SK-N-SH treated with all-trans-retinoic acid at 6 μM for 48 hours (cell line): ENCODE results near the gene HS3ST5.

Experiments
- ATAC-seq: fragments of 200-7000 bp; cut with Tn5 transposase; 3 replicates; pipeline ENCODE4 v1.9.1; 2020; ENCODE audit warnings: mild to moderate bottlenecking, moderate library complexity
- ARNTL ChIP-seq: fragments of 450-650 bp; formaldehyde crosslinking; IDR thresholded peaks from 2 replicates; pipeline ENCODE4 v1.5.0; 2020; ENCODE audit warnings: low read depth, mild to moderate bottlenecking, moderate library complexity, borderline replicate concordance
- BACH2 ChIP-seq: fragments of 250-450 bp; sonication (Bioruptor Pico); IDR thresholded peaks from 2 replicates; pipeline ENCODE4 v1.9.0; 2021; ENCODE audit warnings: mild to moderate bottlenecking, borderline replicate concordance
- CSDC2 ChIP-seq: fragments of 250-450 bp; sonication (Bioruptor Pico); IDR thresholded peaks from 2 replicates; pipeline ENCODE4 v1.5.0; 2020; ENCODE audit warnings: mild to moderate bottlenecking, moderate library complexity
- ESRRG ChIP-seq: fragments of 250-450 bp; sonication (Bioruptor Pico); IDR thresholded peaks from 2 replicates; pipeline ENCODE4 v1.6.1; 2021; ENCODE audit warnings: mild to moderate bottlenecking
- GLIS3 ChIP-seq: fragments of 250-450 bp; sonication (Bioruptor Pico); IDR thresholded peaks from 2 replicates; pipeline ENCODE4 v1.5.0; 2020; ENCODE audit warnings: mild to moderate bottlenecking, moderate library complexity
- ISL1 ChIP-seq: fragments of 250-450 bp; sonication (Bioruptor Pico); IDR thresholded peaks from 2 replicates; pipeline ENCODE4 v2.1.2; 2022; ENCODE audit warnings: mild to moderate bottlenecking, moderate library complexity
- OSR1 ChIP-seq: fragments of 250-450 bp; sonication (Bioruptor Pico); IDR thresholded peaks from 2 replicates; pipeline ENCODE4 v1.8.0; 2022; ENCODE audit warnings: moderate library complexity, mild to moderate bottlenecking, inconsistent platforms
- PPARA ChIP-seq: fragments of 250-450 bp; sonication (Bioruptor Pico); IDR thresholded peaks from 2 replicates; pipeline ENCODE4 v1.5.0; 2020; ENCODE audit warnings: mild to moderate bottlenecking, borderline replicate concordance
- RARB ChIP-seq: fragments of 250-450 bp; sonication (Bioruptor Pico); IDR thresholded peaks from 2 replicates; pipeline ENCODE4 v1.8.0; 2021; ENCODE audit warnings: mild to moderate bottlenecking, moderate library complexity
- SNAI2 ChIP-seq: fragments of 250-450 bp; sonication (Bioruptor Pico); IDR thresholded peaks from 2 replicates; pipeline ENCODE4 v1.5.0; 2020; ENCODE audit warnings: mild to moderate bottlenecking, moderate library complexity
- TCF4 ChIP-seq: fragments of 250-450 bp; sonication (Bioruptor Pico); IDR thresholded peaks from 2 replicates; pipeline ENCODE4 v1.8.0; 2021; ENCODE audit warnings: mild to moderate bottlenecking, moderate library complexity, borderline replicate concordance
- TOX ChIP-seq: fragments of 250-450 bp; sonication (Bioruptor Pico); IDR thresholded peaks from 2 replicates; pipeline ENCODE4 v1.8.0; 2021; ENCODE audit warnings: mild to moderate bottlenecking, moderate library complexity, borderline replicate concordance
- ZC3H10 ChIP-seq: fragments of 250-450 bp; sonication (Bioruptor Pico); IDR thresholded peaks from 2 replicates; pipeline ENCODE4 v1.5.1; 2021; ENCODE audit warnings: mild to moderate bottlenecking, moderate library complexity
- ZFP3 ChIP-seq: fragments of 250-450 bp; sonication (Bioruptor Pico); IDR thresholded peaks from 2 replicates; pipeline ENCODE4 v1.5.0; 2020; ENCODE audit warnings: mild to moderate bottlenecking, moderate library complexity
- ZFP30 ChIP-seq: fragments of 450-650 bp; formaldehyde crosslinking; IDR thresholded peaks from 2 replicates; pipeline ENCODE4 v1.5.0; 2022; ENCODE audit warnings: mild to moderate bottlenecking, moderate library complexity
- ZNF565 ChIP-seq: fragments of 450-650 bp; formaldehyde crosslinking; conservative IDR thresholded peaks from 2 replicates; pipeline ENCODE4 v1.5.0; 2020; ENCODE audit warnings: low read depth, mild to moderate bottlenecking, moderate library complexity
- ZNF70 ChIP-seq: fragments of 450-650 bp; formaldehyde crosslinking; IDR thresholded peaks from 2 replicates; pipeline ENCODE4 v1.5.0; 2020; ENCODE audit warnings: mild to moderate bottlenecking, moderate library complexity
- ZNF8 ChIP-seq: fragments of 450-650 bp; formaldehyde crosslinking; IDR thresholded peaks from 2 replicates; pipeline ENCODE4 v1.5.0; 2020; ENCODE audit warnings: mild to moderate bottlenecking, moderate library complexity
- TF ChIP-seq, protein P1 (sequence below): fragments of 250-450 bp; sonication (Bioruptor Pico); IDR thresholded peaks from 2 replicates; pipeline ENCODE4 v1.5.1; 2021; ENCODE audit warnings: mild to moderate bottlenecking, moderate library complexity
- TF ChIP-seq, protein P2 (sequence below): fragments of 250-450 bp; sonication (Bioruptor Pico); IDR thresholded peaks from 2 replicates; pipeline ENCODE4 v1.5.0; 2020; ENCODE audit warnings: mild to moderate bottlenecking, moderate library complexity
- TF ChIP-seq, protein P3 (sequence below): fragments of 250-450 bp; sonication (Bioruptor Pico); IDR thresholded peaks from 2 replicates; pipeline ENCODE4 v1.8.0; 2021; ENCODE audit warnings: low read depth, mild to moderate bottlenecking, moderate library complexity, borderline replicate concordance
- TF ChIP-seq, protein P4 (sequence below): fragments of 250-450 bp; sonication (Bioruptor Pico); IDR thresholded peaks from 2 replicates; pipeline ENCODE4 v1.5.1; 2020; ENCODE audit warnings: low read depth, mild to moderate bottlenecking, moderate library complexity
- TF ChIP-seq, protein P5 (sequence below): fragments of 250-450 bp; sonication (Bioruptor Pico); IDR thresholded peaks from 2 replicates; pipeline ENCODE4 v1.8.0; 2020; ENCODE audit warnings: mild to moderate bottlenecking, moderate library complexity, borderline replicate concordance

Gene HS3ST5

DNA sequence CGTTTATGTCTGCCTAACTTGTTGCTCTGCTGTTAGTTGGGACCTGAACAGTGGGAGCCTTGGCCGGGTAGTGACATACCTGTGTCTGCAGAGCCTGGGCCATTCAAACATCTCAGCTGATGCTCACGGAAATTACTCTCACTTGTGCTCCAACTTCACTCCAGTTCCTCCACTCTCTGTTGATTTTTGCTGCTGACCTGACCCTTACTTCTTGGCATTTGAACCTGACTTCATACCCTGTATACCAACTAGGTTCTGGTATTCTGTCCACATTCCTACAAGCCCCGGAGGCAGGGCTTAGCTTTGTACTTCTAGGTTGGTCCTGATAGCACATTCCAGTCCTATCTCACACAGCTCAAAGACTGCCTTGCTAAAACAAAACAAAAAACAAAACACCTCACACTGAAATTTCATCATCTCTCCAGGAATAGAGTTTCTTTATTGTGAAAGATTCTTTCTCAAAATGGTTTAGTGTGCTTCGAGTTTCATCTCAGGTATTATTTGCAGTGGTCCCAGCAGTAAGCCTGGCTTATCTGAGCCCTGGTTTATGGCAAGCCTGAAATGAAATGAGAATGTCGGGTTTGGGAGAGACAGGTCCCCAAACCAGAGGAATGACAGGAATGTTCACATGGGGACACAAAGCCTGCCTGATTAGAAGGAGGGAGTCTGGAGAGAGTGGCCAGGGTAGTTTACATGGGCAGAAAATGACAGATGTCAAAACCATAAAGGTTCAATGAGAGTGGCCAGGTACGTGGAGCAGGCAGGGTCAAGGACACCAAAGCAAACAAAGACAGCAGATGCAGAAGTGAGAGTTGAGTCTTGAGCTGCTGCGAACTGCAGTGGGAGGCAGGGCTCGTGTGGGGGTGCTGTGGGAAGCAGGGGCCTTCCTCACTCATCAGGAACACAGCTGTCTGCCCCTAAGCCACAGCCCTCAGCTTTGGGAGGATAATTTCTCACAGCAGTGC lies 197.7 kb downstream of the HS3ST5 start:
- no peak for ATAC-seq
- TF ChIP-seq CSDC2 (CRISPR knock-in tag) (no peak), ESRRG (CRISPR knock-in tag) (no peak), ZC3H10 (CRISPR knock-in tag) (no peak)
- TF ChIP-seq, protein P1, sequence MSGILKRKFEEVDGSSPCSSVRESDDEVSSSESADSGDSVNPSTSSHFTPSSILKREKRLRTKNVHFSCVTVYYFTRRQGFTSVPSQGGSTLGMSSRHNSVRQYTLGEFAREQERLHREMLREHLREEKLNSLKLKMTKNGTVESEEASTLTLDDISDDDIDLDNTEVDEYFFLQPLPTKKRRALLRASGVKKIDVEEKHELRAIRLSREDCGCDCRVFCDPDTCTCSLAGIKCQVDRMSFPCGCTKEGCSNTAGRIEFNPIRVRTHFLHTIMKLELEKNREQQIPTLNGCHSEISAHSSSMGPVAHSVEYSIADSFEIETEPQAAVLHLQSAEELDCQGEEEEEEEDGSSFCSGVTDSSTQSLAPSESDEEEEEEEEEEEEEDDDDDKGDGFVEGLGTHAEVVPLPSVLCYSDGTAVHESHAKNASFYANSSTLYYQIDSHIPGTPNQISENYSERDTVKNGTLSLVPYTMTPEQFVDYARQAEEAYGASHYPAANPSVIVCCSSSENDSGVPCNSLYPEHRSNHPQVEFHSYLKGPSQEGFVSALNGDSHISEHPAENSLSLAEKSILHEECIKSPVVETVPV (CRISPR knock-in tag): no peak

DNA sequence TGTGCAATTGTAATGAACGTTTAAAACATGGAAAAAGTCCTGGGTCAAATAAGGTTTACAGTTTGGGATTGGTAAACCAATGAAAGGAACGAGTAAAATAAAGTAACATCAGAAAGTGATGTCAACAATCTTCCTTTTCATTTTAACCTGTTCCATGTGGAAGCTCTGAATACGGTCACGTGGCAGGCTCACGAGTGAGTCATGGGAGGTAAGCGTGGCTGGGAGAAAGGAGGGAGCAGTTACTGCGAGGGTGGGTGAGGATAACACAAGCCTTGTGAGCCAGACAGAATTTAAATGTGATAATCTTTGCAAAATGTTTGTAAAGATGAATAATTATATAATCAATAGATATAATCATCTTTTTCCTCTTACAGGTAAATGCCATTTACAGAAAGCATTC lies 200.6 kb downstream of the HS3ST5 start:
- TF ChIP-seq, protein P1 (CRISPR knock-in tag): no peak
- TF ChIP-seq TCF4 (CRISPR knock-in tag) (no peak), BACH2 (CRISPR knock-in tag) (no peak), TOX (no peak), SNAI2 (no peak), ARNTL (CRISPR knock-in tag) (no peak), ISL1 (CRISPR knock-in tag) (no peak), OSR1 (no peak), CSDC2 (CRISPR knock-in tag) (no peak), GLIS3 (CRISPR knock-in tag) (no peak), ZNF565 (CRISPR knock-in tag) (no peak), PPARA (no peak), ESRRG (CRISPR knock-in tag) (no peak), ZFP3 (CRISPR knock-in tag) (no peak), ZFP30 (CRISPR knock-in tag) (no peak), ZNF70 (CRISPR knock-in tag) (no peak), ZNF8 (CRISPR knock-in tag) (no peak)
- TF ChIP-seq, protein P2, sequence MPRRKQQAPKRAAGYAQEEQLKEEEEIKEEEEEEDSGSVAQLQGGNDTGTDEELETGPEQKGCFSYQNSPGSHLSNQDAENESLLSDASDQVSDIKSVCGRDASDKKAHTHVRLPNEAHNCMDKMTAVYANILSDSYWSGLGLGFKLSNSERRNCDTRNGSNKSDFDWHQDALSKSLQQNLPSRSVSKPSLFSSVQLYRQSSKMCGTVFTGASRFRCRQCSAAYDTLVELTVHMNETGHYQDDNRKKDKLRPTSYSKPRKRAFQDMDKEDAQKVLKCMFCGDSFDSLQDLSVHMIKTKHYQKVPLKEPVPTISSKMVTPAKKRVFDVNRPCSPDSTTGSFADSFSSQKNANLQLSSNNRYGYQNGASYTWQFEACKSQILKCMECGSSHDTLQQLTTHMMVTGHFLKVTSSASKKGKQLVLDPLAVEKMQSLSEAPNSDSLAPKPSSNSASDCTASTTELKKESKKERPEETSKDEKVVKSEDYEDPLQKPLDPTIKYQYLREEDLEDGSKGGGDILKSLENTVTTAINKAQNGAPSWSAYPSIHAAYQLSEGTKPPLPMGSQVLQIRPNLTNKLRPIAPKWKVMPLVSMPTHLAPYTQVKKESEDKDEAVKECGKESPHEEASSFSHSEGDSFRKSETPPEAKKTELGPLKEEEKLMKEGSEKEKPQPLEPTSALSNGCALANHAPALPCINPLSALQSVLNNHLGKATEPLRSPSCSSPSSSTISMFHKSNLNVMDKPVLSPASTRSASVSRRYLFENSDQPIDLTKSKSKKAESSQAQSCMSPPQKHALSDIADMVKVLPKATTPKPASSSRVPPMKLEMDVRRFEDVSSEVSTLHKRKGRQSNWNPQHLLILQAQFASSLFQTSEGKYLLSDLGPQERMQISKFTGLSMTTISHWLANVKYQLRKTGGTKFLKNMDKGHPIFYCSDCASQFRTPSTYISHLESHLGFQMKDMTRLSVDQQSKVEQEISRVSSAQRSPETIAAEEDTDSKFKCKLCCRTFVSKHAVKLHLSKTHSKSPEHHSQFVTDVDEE (CRISPR knock-in tag): no peak
- TF ChIP-seq, protein P3, sequence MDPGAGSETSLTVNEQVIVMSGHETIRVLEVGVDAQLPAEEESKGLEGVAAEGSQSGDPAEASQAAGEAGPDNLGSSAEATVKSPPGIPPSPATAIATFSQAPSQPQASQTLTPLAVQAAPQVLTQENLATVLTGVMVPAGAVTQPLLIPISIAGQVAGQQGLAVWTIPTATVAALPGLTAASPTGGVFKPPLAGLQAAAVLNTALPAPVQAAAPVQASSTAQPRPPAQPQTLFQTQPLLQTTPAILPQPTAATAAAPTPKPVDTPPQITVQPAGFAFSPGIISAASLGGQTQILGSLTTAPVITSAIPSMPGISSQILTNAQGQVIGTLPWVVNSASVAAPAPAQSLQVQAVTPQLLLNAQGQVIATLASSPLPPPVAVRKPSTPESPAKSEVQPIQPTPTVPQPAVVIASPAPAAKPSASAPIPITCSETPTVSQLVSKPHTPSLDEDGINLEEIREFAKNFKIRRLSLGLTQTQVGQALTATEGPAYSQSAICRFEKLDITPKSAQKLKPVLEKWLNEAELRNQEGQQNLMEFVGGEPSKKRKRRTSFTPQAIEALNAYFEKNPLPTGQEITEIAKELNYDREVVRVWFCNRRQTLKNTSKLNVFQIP (CRISPR knock-in tag): no peak
- TF ChIP-seq, protein P4, sequence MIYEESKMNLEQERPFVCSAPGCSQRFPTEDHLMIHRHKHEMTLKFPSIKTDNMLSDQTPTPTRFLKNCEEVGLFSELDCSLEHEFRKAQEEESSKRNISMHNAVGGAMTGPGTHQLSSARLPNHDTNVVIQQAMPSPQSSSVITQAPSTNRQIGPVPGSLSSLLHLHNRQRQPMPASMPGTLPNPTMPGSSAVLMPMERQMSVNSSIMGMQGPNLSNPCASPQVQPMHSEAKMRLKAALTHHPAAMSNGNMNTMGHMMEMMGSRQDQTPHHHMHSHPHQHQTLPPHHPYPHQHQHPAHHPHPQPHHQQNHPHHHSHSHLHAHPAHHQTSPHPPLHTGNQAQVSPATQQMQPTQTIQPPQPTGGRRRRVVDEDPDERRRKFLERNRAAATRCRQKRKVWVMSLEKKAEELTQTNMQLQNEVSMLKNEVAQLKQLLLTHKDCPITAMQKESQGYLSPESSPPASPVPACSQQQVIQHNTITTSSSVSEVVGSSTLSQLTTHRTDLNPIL (CRISPR knock-in tag): no peak
- no peak for ATAC-seq

DNA sequence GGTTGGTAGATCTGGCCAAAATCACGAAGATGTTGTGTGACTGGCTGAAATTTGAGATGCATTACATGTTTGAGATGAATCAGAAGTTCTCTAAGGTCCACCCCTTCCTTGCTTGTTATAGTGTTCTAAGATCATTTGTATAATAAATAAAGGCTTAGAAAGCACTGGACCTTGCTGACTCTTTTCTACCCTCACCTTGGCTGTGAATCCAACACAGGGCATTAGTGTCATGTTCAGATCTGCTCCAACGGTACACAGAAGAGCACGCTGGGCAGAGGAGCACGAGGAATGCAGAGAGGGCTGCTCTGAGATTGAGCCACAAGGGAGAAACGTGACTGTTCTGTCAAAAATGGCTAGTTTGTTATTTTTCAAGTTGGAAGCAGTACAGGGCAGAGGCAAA lies 202.4 kb downstream of the HS3ST5 start:
- TF ChIP-seq ZNF70 (CRISPR knock-in tag): no peak
- TF ChIP-seq, protein P5, sequence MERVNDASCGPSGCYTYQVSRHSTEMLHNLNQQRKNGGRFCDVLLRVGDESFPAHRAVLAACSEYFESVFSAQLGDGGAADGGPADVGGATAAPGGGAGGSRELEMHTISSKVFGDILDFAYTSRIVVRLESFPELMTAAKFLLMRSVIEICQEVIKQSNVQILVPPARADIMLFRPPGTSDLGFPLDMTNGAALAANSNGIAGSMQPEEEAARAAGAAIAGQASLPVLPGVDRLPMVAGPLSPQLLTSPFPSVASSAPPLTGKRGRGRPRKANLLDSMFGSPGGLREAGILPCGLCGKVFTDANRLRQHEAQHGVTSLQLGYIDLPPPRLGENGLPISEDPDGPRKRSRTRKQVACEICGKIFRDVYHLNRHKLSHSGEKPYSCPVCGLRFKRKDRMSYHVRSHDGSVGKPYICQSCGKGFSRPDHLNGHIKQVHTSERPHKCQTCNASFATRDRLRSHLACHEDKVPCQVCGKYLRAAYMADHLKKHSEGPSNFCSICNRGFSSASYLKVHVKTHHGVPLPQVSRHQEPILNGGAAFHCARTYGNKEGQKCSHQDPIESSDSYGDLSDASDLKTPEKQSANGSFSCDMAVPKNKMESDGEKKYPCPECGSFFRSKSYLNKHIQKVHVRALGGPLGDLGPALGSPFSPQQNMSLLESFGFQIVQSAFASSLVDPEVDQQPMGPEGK (CRISPR knock-in tag): no peak
- no peak for TF ChIP-seq TCF4 (CRISPR knock-in tag)
- TF ChIP-seq, protein P2 (CRISPR knock-in tag): no peak
- no peak for TF ChIP-seq ZC3H10 (CRISPR knock-in tag)
- TF ChIP-seq RARB: no peak
- ATAC-seq: no peak
